Body of pancreas (tissue), 4 donors: ENCODE data around the gene AQP2. TPM values are rescaled to one million over a fixed set of nuclear protein-coding genes. Genes with fewer than 3 reads are reported as not detected.

Experiments used
- ATAC-seq: fragments of 150-250 bp; one replicate; pipeline ENCODE4 v1.9.1; 2016
- DNase-seq, 4 donors: peaks; one replicate each; pipeline ENCODE4 v3.0.0-alpha.2; 2019
- H3K27ac ChIP-seq, 4 donors: fragments of 200-600 bp; sonication (generic); 1 replicate in 3 of 4; 2 replicates in 1 of 4; pipeline versions ENCODE4 v1.5.1 to v1.6.1; 2016 to 2019; ENCODE audit warnings: mild to moderate bottlenecking in 1 of 4, mixed read lengths in 1 of 4, moderate library complexity in 1 of 4
- H3K27me3 ChIP-seq, 2 donors: fragments of 200-600 bp; sonication (generic); one replicate each; pipeline ENCODE4 v1.6.0; 2016; ENCODE audit warnings: mild to moderate bottlenecking in 1 of 2
- H3K36me3 ChIP-seq, 2 donors: fragments of 200-600 bp; sonication (generic); replicated peaks in 1 of 2; 2 replicates each; pipeline ENCODE4 v1.5.1; 2016; ENCODE audit warnings: low read depth in 2 of 2; ENCODE audit not compliant: insufficient read depth in 1 of 2
- H3K4me1 ChIP-seq: fragments of 200-600 bp; sonication (generic); one replicate; pipeline ENCODE4 v1.6.0; 2016
- H3K4me3 ChIP-seq, 2 donors: fragments of 200-600 bp; sonication (generic); 1 replicate in 1 of 2; 2 replicates in 1 of 2; pipeline ENCODE4 v1.5.1; 2016 to 2019
- H3K9me3 ChIP-seq, 3 donors: fragments of 200-600 bp; sonication (generic); 1 replicate in 2 of 3; 2 replicates in 1 of 3; pipeline ENCODE4 v1.5.1; 2016
- CTCF ChIP-seq, 7 experiments: fragments of 450-650 bp in 4 of 7; fragments of 200-600 bp in 3 of 7; sonication (generic) in 3 of 7; IDR thresholded peaks; one replicate each; pipeline ENCODE4 v1.5.1; 2016 to 2019; ENCODE audit warnings: antibody characterized with exemption in 7 of 7
- POLR2A ChIP-seq, 3 donors: fragments of 450-650 bp; IDR thresholded peaks; one replicate each; pipeline ENCODE4 v1.6.1; 2016; ENCODE audit warnings: antibody characterized with exemption in 3 of 3, mild to moderate bottlenecking in 2 of 3
- WGBS, 2 donors: methylation state at CpG; one replicate each; pipeline ENCODE4 v1.1.5; 2017; 5-methylcytosine and 5-hydroxymethylcytosine counted together
- intact Hi-C: fragments of 100-400 bp; cut with DNase I; formaldehyde crosslinking; loops from one replicate; pipeline ENCODE4 v1.15.1; 2023
- total RNA-seq, 2 donors: library from RNA; depleted of rRNA; stranded (reverse); fragments of >200 nt; gene quantifications; one replicate each; pipeline ENCODE4 v1.1.0, GENCODE V29; 2016

Gene AQP2
- total RNA-seq, 2 donors from 2014 or later: not detected

- WGBS, 2 donors: 79 to 90% methylated on average over 10 to 11 of the region's 11 CpGs
- Histone ChIP-seq H3K4me3 (no peak overlapping the region), H3K27me3 (no peaks in the 10 kb centered on the region), H3K36me3 (no peaks in the 10 kb centered on the region), H3K4me1 (peaks cover 10% of the 10 kb centered on the region), H3K27ac (no peak overlapping the region), H3K9me3 (no peaks in the 10 kb centered on the region)
- TF ChIP-seq CTCF (IDR thresholded peaks at IDR 0.05): no peak
- TF ChIP-seq POLR2A (IDR thresholded peaks at IDR 0.05): no peak
- ATAC-seq (no peak), DNase-seq (no peak)
- intact Hi-C loops: no loop called here
Measured at GRCh38 chr12:49925433-49926204, 24.9 kb upstream of the AQP2 start.

- Histone ChIP-seq H3K36me3 (no peaks in the 10 kb centered on the region), H3K9me3 (no peaks in the 10 kb centered on the region), H3K4me1 (no peaks in the 10 kb centered on the region), H3K27me3 (no peaks in the 10 kb centered on the region), H3K4me3 (no peak overlapping the region), H3K27ac (no peak overlapping the region)
- DNase-seq (no peak), ATAC-seq (no peak)
- TF ChIP-seq CTCF (IDR thresholded peaks at IDR 0.05): no peak
- no peak for TF ChIP-seq POLR2A (IDR thresholded peaks at IDR 0.05)
- intact Hi-C loops: no loop called here
- 88 to 92% methylated on average over 6 of the region's 6 CpGs for WGBS, 2 donors
Measured at GRCh38 chr12:49928471-49928870, 22.1 kb upstream of the AQP2 start.

- DNase-seq (no peak), ATAC-seq (no peak)
- Histone ChIP-seq H3K4me1 (no peaks in the 10 kb centered on the region), H3K36me3 (no peaks in the 10 kb centered on the region), H3K27me3 (no peaks in the 10 kb centered on the region), H3K4me3 (no peak overlapping the region), H3K27ac (no peak overlapping the region), H3K9me3 (no peaks in the 10 kb centered on the region)
- intact Hi-C loops: no loop called here
- no peak for TF ChIP-seq POLR2A (IDR thresholded peaks at IDR 0.05)
- no peak for TF ChIP-seq CTCF (IDR thresholded peaks at IDR 0.05)
- WGBS, 2 donors: 78 to 79% methylated on average over 6 to 7 of the region's 7 CpGs
Measured at GRCh38 chr12:49929581-49929980, 21.0 kb upstream of the AQP2 start.

GRCh38 chr12:49930515-49931288 lies 19.8 kb upstream of the AQP2 start:
- 49 to 70% methylated on average over 3 of the region's 3 CpGs for WGBS, 2 donors
- H3K36me3 ChIP-seq: no peaks in the 10 kb centered on the region
- no peak for ATAC-seq
- intact Hi-C loops: no loop called here
- no peaks in the 10 kb centered on the region for H3K27me3 ChIP-seq
- H3K9me3 ChIP-seq: no peaks in the 10 kb centered on the region
- no peaks in the 10 kb centered on the region for H3K4me1 ChIP-seq
- DNase-seq: no peak
- peak in 1 of 7 experiments; percentile 14 for TF ChIP-seq CTCF (IDR thresholded peaks at IDR 0.05)
- no peak for TF ChIP-seq POLR2A (IDR thresholded peaks at IDR 0.05)
- no peak overlapping the region for H3K4me3 ChIP-seq
- no peak overlapping the region for H3K27ac ChIP-seq
